Right lobe of liver (tissue), 4 donors: Measurements from ENCODE around the gene TNKS2.

Experiments
- POLR2A ChIP-seq: fragments of 450-650 bp; IDR thresholded peaks from one replicate; pipeline ENCODE4 v1.6.1; 2017; ENCODE audit warnings: antibody characterized with exemption, mild to moderate bottlenecking
- TF ChIP-seq, protein P1 (sequence below), 4 donors: fragments of 200-600 bp in 3 of 4; fragments of 450-650 bp in 1 of 4; IDR thresholded peaks; one replicate each; pipeline versions ENCODE4 v1.5.1 to v1.8.0; 2016 to 2022; ENCODE audit warnings: antibody characterized with exemption in 4 of 4, mild to moderate bottlenecking in 2 of 4
- donor health status: DM: no; HTN: no; CAD: no.
- donor health status: DM: no; HTN: no; CAD: no.
- donor health status: DM: no; HTN: yes; CAD: no.

GRCh38 chr10:91779011-91779605 lies 19.1 kb upstream of the TNKS2 start:
- TF ChIP-seq, protein P1, sequence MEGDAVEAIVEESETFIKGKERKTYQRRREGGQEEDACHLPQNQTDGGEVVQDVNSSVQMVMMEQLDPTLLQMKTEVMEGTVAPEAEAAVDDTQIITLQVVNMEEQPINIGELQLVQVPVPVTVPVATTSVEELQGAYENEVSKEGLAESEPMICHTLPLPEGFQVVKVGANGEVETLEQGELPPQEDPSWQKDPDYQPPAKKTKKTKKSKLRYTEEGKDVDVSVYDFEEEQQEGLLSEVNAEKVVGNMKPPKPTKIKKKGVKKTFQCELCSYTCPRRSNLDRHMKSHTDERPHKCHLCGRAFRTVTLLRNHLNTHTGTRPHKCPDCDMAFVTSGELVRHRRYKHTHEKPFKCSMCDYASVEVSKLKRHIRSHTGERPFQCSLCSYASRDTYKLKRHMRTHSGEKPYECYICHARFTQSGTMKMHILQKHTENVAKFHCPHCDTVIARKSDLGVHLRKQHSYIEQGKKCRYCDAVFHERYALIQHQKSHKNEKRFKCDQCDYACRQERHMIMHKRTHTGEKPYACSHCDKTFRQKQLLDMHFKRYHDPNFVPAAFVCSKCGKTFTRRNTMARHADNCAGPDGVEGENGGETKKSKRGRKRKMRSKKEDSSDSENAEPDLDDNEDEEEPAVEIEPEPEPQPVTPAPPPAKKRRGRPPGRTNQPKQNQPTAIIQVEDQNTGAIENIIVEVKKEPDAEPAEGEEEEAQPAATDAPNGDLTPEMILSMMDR (IDR thresholded peaks at IDR 0.05), result no peak
- TF ChIP-seq POLR2A, result no peak
